NCI-H1694 treated with DMSO at 0.1 percent for 48 hours (cell line): ENCODE results near the gene MAD1L1.

ENCODE experiments used
- DNase-seq: peaks from one replicate; lab custom pipeline; 2025; lab: John Stamatoyannopoulos, UW

Gene MAD1L1

DNA sequence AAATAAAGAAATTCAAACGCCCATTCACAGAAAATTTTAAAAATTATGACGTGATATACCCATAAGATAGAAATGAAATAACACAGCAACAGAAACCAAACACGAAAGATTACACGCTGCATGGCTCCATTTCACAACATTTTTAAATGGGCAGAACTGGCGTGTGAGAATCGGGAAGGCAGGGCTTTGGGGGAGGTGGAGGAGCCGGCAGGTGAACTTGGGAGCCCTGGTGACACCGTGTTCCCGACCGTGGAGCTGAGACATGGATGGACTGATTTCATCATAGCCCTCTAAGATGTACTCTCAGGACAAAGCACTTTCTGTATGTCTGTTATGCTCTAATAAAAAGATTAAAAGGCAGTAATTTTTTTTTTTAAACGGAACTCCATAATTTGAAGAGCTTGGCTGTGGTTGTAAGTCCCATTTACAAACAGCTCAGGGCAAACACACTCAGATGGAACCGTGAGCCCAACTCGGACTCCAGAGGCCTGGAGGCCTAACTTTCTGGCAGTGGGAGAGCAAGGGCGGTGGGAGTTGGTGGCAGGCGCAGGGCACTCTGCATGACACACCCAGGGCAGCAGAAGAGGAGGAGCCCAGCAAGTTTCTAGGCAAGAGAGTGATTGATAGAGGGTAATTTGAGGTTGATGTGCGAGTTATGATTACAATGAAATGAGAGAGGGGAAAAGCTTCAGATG, 203.4 kb downstream of the MAD1L1 start:
- DNase-seq = no peak

DNA sequence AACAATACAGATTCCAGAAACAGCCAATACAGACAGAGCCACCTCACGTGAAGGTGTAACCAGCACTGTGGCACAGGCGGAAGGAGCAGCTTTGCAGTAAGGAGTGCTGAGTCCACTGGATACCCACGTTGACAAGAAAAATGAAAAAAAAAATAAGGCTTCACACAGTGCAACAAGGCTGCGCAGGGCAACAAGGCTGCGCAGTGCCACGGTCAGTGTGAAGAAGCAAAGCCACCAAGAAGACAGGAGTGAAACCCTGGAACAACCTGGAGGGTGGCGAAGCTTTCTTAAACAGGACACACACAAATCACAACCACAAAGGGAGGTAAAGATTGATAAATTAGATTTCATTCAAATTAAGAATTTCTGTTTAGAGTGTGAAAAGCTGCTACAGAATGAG, 204.0 kb downstream of the MAD1L1 start:
- no peak for DNase-seq

DNA sequence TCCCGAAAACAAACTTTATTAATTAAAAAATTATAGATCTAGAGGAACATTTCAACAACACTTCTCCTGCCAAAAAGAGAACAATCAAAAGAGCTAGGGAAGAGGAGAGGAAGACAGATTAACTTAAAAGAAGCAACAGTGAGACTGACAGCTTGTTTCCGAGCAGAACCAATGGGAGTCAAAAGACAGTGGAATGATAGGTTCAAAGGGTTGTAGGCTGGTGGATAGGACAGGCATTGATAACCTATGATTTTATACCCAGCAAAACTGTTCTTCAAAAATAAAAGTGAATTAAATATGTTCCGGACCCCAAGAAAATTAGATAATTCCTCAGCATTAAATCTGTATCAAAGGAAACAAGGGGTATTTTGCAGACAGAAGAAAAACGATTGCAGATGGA, 207.6 kb downstream of the MAD1L1 start:
- no peak for DNase-seq

DNA sequence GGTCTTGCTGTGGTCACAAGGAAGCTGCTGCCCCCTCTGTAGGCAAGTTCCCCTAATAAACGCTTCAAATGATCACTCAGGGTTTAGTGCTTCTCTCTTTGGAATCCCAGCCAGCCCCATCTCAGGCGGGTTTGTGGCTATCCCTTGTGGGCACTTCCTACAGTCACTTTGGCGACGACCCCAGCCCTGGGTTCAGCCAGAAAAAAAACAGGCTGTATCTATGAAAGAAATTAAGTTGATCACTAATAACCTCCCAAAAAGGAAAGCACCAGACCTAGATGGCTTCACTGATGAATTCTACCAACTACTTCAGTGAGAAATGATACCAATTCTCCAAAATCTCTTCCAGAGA, 208.2 kb downstream of the MAD1L1 start:
- DNase-seq = no peak

DNA sequence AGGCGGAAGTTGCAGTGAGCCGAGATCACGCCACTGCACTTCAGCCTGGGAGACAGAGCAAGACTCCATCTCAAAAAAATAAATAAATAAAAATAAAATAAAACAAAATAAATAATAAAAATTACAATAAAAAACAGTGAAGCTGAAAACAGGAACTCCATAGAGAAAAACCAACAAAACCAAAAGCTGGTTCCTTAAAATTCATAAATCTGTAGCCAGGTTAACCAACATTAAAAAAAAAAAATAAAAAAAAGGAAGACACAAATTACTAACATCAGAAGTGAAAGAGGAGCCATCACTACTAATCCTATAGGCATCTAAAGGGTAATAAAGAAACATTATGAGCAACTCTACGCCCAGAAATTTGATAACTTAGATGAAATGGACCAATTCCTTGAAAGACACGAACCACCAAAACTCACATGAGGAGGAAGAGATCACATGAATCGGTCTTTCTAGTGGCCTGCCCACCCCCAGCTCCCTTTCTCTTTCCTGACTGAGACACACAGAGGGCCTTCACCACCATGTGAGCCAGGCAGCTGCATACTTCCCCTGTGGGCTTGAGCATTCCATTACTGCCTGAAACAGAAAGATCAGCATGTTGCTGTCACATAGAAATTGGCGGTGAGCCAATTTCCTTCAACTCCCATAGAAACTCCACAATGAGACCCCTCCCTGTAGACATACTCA, 208.7 kb downstream of the MAD1L1 start:
- DNase-seq = no peak

DNA sequence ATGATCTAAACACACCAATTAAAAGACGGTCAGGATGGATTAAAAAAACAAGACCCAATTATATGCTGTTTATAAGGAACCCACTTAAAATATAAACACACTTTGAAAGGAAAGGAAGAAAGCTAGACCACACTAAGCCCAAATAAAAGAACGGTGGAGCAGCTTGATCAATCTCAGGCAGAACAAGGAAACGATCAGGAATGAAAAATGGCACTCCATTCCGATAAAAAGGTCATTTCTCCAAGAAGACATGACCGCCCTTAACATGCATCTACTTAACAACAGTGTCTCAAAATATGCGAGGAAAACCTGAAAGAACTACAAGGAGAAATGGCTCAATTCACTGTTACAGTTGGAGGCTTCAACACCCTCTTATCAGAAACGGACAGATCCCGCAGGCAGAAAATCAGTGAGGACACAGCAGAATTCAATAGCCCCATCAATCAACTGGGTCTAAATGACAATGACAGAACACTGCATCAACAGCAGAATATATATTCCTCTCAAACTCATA, 210.0 kb downstream of the MAD1L1 start:
- DNase-seq = no peak

DNA sequence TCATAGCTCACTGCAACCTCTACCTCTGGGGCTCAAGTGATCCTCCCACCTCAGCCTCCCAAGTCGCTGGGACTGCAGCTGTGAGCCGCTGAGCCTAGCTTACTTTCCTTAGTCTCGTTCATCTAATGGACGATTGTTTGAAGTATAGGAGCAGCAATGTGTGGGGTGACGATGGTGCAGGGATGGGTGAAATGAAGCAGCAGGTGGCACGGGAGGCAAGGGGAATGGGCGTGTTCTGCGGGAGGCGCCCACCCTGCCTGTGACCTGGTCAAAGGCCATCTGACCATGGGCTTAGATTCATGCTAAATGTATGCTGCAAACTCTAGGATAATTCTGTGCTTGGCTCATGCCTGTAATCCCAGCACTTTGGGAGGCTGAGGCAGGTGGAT, 210.7 kb downstream of the MAD1L1 start:
- DNase-seq = no peak

DNA sequence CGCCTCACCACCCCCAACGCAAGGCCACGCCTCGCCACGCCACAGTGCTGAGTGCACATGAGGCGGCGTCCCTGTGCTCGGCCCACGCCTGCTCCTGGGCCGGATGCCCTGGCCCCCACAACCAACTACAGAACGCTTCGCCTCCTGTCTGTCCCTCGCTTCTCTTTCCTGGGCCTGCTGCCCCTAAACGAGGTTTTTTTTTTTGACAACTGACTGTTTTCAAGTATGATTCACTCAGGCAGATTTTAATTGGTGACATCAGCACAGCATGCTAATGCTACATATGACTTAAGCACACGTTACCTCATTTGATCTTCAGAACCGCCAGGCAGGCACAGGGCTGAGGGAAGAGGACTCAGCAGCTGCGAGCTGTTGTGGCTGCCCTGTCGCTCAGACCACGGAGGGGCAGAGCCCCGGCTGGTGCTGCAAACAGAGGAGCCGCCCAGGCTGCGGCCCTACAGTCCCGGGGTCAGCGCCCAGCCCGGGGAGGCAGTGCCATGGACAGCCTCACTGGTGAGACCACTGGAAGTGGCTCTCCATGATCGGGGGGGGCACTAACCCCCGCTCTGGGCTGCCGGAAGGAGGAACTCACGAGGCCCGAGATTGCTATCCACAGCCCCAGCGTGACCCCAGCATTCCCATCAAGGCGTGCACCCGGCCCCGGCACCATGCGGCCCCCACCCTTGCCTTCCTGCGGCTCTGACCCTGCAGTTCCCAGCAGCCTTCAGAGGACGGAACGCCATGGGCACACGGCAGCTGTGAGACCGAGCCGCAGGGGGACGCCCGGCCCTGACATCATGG, 212.8 kb downstream of the MAD1L1 start:
- no peak for DNase-seq

DNA sequence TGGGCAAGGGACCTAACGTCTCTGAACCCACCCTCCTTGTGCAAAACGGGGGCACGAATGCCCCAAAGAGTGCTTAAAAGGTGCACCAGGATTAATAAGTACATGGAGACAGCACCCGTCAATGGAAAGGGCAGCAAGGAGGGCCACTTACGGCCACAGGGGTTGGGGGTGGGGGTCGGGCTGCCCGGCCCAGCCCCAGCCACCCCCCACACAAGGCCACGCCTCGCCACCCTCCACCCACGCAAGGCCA, 213.4 kb downstream of the MAD1L1 start:
- DNase-seq = no peak

DNA sequence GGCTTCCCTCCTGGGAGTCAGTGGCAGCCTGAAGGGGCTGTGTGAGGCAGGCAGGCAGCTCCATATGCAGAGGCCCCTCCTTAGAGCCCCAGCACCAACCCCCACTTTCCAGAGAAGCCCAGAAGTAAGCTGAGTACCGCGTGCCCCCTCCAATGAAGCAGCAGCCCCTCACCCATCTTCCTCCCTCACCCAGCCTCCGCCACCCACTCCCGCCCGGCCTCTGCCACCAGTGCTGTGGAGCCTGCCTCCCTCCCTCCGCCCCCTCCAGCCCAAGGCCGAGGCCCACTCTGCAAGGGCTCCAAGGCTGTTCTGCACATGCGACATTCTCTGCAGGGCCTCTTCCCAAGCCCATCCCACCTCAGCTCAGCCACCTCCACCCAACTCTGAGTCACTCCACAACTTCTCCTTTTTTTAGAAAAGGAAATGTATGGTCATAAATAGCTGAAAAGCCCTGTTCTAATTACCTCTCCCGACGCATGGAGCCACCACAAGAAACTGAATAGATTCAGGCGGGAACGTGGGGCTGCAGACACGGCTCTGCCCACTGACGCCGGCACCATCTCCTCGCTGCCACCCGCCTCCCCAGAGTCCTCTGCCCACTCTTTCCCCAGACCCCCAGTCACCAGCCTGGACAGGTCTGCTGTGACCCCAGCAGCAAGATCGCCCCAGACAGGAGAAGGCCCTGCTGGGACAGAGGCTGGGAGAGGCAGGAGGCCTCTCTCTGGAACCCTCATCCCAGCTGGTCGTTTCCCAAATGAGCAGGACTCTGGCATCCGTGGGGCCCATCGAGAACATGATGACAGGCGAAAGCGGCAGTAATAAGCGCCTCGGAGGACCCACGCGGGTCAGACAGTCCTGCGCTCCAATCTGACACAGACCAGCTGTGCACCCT, 213.9 kb downstream of the MAD1L1 start:
- no peak for DNase-seq

DNA sequence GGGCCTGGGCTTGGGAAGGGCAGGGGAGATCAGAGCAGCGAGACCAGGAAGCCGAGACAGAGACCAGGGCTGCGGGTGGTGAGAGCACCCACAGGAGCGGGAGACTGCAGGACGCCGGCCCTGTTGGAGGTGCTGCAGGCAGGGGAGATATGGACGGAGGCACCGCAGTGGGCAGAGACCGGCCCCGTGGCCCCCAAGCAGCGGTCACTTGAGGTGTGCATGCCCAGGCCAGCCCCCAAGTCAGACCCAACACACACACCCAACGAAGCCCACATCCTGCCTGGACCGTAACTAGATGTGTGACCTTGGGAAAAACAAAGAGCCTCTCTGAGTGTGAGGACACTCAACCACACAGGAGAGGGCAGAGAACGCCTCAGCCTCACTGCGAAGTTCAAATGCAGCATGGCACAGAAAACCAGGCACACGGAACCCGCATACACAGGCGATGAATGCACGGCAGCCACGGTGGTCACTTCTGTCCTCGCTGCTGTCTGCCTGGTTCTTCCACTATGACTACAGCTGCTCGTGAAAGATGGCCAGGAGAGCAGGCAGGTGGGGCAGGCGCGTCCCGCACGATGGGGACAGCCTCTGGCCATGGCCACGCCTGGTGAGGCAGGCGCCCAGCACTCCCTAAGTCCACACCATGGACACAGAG, 214.7 kb downstream of the MAD1L1 start:
- DNase-seq = no peak

DNA sequence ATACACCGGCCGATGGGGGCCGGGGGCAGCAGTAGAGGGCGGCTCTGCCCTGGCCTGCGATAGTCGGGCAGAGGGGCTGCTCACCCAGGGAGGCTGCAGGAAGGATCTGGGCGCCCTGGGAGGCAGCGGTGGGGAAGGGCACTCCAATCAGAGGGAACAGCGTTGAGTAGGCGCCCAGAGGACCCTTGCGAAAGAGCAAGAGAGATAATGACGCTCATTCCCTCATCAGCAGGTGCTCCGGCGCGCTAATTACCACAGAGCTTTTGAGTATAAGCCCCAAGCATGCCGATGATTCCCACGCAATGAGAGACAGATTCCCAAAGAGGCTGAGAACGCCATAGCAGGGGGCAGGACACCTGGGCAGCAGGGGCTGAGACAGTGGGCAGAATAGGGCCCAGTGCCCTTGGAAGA, 215.3 kb downstream of the MAD1L1 start:
- DNase-seq = no peak

DNA sequence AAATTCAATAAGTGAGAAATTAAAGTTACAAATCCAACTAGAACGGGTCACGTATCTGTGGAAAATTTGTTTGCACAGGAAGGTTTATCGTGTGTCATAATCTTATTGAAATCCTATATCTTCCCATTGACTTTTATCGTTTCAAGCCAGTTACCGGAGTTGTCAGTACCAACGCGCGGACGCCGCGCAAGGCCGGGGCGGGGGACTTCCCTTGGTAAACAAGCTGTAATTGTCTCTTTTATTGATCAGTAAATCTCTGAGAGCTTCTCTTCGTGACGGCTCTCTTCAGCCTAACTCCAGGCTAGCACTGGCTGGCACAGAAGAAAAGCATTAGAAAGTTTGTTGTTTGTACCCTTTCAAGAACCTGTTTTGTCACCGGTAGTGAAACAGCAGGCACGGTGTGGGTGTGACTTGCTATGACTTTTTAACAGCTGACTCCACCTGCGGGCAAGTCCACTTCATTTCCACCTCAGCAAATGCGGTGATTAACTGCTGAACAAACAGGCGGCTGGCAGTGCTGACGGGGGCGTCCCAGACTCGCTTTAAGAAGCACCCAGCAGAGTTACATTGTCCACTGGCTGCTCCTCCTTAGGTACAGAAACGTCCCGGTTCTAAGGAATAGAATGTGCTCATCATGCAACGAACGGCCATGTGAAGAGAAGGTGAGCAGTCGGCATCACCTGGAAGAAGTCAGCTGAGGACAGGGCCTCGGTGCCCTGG, 215.8 kb downstream of the MAD1L1 start:
- DNase-seq = no peak

DNA sequence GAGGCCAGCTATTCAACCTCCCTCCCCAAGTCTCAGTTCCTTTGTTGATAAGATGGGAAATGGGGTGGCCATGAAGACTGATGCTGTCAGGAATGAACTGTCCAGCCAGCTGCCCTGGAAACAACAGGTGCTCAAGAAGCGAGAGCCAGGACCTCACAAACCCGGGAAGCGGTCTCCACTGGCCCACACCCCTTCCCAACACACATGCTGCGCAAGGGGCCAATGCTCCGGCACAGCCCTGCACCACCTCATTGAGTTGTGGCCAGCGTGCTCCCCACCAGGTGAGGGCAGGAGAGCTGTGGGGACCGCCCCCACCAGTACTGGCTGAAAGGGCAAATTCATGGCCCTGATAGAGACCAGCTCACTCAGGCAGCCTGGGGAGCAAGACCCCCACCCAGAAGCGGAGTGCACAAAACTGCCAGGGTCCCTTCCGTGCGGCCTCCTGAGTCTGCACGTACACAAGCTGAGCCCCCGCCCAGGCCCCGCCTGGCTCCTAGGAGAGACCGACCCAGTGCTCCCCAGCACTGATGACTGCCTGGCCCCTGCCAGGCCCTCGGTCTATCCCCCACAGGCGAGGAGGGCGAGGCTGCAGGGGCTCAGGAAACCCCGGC, 216.6 kb downstream of the MAD1L1 start:
- no peak for DNase-seq

DNA sequence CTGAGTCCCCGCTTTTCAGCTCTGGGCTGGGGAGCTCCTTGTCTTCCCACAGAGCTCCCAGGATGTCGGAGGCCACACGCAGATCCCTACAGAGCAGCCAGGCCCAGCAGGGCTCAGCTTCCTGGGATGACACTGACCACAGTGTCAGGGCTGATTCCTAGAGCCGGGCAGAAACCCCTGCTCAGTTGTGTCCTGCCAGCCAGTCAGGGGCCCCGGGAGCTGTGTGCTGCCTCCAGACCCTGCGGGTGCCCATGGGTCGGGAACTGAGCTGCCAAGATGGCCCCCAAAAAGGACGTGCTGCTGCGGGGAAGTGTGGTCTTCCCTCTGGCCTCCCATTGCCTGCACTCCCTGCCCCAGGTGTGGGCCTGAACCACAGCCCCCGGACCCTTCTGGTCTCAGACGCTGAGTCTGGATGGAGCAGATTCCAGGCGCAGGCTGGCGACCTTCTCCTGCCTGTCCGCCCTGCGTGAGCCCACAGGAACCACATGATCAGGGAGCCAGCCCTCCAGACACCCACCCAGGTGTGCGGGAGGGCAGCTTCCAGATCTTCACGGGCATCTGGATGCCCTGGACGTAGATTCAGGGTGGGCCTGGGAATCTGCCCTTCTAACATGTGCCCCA, 217.4 kb downstream of the MAD1L1 start:
- DNase-seq = no peak

DNA sequence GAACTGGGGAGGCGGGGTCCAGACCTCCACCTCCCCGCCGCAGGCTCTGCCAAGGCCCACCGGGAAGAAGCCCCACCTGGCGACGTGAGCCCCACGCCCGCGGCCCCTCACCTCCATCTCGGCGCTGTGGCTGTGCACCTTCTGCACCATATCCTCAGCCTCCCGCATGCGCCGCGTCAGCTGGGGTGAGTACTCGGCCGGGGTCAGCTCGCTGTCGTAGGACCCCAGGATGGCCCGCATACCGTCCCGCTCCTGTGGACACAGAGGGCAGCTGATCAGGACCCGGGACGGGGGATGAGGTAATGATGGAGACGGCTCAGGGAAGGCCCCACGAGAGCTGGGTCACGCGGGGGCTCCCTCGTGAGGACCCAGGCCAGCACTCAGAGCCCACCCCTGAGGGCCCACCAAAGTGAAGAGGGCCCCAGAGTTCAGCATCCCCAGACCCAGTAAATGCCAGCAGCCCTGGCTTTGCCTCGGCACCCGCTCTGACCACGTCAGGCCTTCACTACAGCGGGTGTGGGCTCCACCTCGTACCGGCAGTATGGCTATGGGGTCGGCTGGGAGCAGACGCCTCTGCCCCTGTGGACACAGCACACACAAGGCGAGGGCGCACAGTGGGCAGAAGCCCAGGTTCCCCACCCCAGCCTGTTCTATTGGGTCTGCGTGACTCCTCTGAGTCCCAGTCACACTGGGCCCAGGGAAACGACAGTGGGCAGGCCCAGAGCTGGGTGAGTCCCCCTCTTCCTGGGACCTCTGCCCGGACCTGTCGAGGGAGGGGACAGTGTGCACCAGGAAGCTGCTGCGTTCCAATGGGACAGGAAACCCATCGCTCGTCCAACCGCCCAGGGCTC, 218.1 kb downstream of the MAD1L1 start:
- DNase-seq = no peak

DNA sequence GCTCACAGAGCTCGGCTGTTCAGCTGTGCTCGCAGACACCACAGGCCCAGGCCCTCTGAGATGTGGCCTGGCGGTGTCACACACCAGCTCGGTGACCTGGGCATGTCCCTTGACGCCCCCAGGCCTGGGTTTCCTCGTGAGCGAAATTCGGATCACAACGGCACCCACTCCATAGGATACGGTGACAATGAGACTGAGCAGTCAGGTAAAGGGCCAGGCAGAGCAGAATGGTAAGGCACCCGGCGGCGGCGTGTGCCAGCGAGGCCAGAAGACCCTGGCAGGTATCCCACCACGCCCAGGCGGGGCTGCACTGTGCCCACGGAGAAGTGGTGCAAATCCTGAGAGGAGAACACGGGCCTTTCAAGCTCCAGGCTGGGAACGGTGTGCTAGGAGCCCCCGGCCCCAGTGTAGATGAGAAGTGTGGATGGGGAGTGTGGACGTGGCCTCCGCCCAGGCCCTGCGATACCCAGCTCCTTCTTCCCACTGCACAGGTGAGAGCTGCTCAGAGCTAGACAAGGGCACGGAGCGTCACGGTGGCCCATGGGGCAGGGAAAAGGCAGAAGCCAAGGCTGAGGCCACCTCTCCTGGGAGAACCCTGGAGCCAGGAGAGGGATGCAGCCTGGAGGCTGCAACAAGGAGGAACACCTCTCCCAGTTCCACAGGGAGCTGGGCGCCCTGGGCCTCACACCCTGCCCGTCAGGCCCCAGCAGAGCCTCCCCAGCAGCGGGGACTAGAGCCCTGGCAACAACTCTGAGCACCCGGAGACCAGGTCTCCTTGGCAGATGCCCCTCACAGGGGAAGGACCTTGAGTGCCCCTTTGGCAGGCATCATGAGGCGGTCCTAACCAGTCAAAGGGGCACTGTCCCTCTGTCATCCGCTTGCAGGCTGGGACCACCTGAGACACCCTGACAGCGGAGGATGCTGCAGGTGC, 219.1 kb downstream of the MAD1L1 start:
- DNase-seq = no peak

DNA sequence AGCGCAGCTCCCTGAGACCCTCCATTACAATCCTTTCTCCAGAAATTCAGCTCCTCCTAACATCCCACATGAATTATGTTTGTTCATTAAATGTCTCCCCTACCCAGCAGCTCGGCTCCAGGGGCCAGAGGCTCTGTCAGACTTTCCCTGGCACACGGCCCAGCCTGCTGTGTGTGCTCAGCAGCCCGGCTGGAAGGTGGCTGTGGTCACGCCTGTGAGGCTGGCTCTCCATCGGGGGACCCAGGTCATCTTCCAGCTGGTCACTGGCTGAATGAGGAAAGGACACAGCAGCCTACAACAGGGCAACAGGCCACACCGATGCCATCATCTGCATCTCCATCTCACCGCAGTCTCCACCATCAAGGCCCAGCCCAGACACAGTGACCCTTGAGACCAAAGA, 219.8 kb downstream of the MAD1L1 start:
- DNase-seq = peak; percentile 62
